NCI-H446 (cell line): ENCODE measurements around the gene MNX1.
A peak's percentile ranks its signal among the peaks of the same experiment; 100 is the strongest.

Experiments
- DNase-seq, 2 experiments: peaks; one replicate each; lab custom pipeline; 2025; lab: John Stamatoyannopoulos, UW

Gene MNX1

GRCh38 chr7:157010588-157011332 lies at the start of gene MNX1:
TSS of gene MNX1 (minus strand) at chr7:157010663. CDS start at chr7:157010350, 313 bp downstream.
- DNase-seq: peak; percentile 48 to 89

GRCh38 chr7:157059534-157059933 lies 49.1 kb upstream of the MNX1 start:
- no peak for DNase-seq

GRCh38 chr7:157058701-157059100 lies 48.2 kb upstream of the MNX1 start:
- DNase-seq: no peak

- no peak for DNase-seq
Measured at GRCh38 chr7:157058068-157058467, 47.6 kb upstream of the MNX1 start.

GRCh38 chr7:157056957-157057902 lies 46.8 kb upstream of the MNX1 start:
- DNase-seq: no peak

GRCh38 chr7:157056246-157056645 lies 45.8 kb upstream of the MNX1 start:
- DNase-seq: no peak

- no peak for DNase-seq
Measured at GRCh38 chr7:157054927-157055326, 44.5 kb upstream of the MNX1 start.

- no peak for DNase-seq
Measured at GRCh38 chr7:157053118-157053517, 42.7 kb upstream of the MNX1 start.

GRCh38 chr7:157047148-157047547 lies 36.7 kb upstream of the MNX1 start:
- no peak for DNase-seq

GRCh38 chr7:157046681-157047080 lies 36.2 kb upstream of the MNX1 start:
- DNase-seq: no peak

GRCh38 chr7:157044943-157045660 lies 34.6 kb upstream of the MNX1 start:
- no peak for DNase-seq

GRCh38 chr7:157044147-157044687 lies 33.8 kb upstream of the MNX1 start:
- DNase-seq: no peak

GRCh38 chr7:157043745-157044144 lies 33.3 kb upstream of the MNX1 start:
- DNase-seq: no peak

GRCh38 chr7:157041514-157042277 lies 31.2 kb upstream of the MNX1 start:
- no peak for DNase-seq

GRCh38 chr7:157041004-157041403 lies 30.5 kb upstream of the MNX1 start:
- no peak for DNase-seq

- DNase-seq: no peak
Measured at GRCh38 chr7:157037635-157038034, 27.2 kb upstream of the MNX1 start.

- DNase-seq: no peak
Measured at GRCh38 chr7:157037028-157037427, 26.6 kb upstream of the MNX1 start.

GRCh38 chr7:157035979-157036378 lies 25.5 kb upstream of the MNX1 start:
- DNase-seq: no peak

- no peak for DNase-seq
Measured at GRCh38 chr7:157035302-157035701, 24.8 kb upstream of the MNX1 start.

GRCh38 chr7:157033483-157034473 lies 23.3 kb upstream of the MNX1 start:
- DNase-seq: no peak
